HEK293 (cell line): Measurements from ENCODE around the gene PHC1.

Experiments
- BCL11A ChIP-seq: fragments of 450-650 bp; formaldehyde crosslinking; IDR thresholded peaks from 2 replicates; pipeline ENCODE4 v1.5.1; 2016; ENCODE audit warnings: low read depth, missing biosample characterization, missing genetic modification characterization
- GLIS2 ChIP-seq: fragments of 450-650 bp; formaldehyde crosslinking; IDR thresholded peaks from 2 replicates; pipeline ENCODE4 v1.5.1; 2016; ENCODE audit warnings: missing biosample characterization, missing genetic modification characterization
- ZBTB7A ChIP-seq: fragments of 450-650 bp; formaldehyde crosslinking; IDR thresholded peaks from 2 replicates; pipeline ENCODE4 v1.5.1; 2016; ENCODE audit warnings: low read depth, missing biosample characterization, missing genetic modification characterization
- ZBTB8A ChIP-seq: fragments of 450-650 bp; formaldehyde crosslinking; IDR thresholded peaks from 2 replicates; pipeline ENCODE4 v1.5.1; 2016; ENCODE audit warnings: missing biosample characterization, missing genetic modification characterization
- ZNF121 ChIP-seq: fragments of 450-650 bp; formaldehyde crosslinking; IDR thresholded peaks from 2 replicates; pipeline ENCODE4 v1.5.1; 2016; ENCODE audit warnings: missing biosample characterization, missing genetic modification characterization
- ZNF324 ChIP-seq: fragments of 450-650 bp; formaldehyde crosslinking; IDR thresholded peaks from 2 replicates; pipeline ENCODE4 v1.5.1; 2016; ENCODE audit warnings: missing biosample characterization, missing genetic modification characterization
- ZNF416 ChIP-seq: fragments of 450-650 bp; formaldehyde crosslinking; IDR thresholded peaks from 2 replicates; pipeline ENCODE4 v1.5.1; 2016; ENCODE audit warnings: missing biosample characterization, missing genetic modification characterization
- ZNF426 ChIP-seq: fragments of 450-650 bp; formaldehyde crosslinking; IDR thresholded peaks from 2 replicates; pipeline ENCODE4 v1.5.1; 2017; ENCODE audit warnings: missing biosample characterization, missing genetic modification characterization, mild to moderate bottlenecking, inconsistent platforms, moderate library complexity
- TF ChIP-seq, protein P1 (sequence below): fragments of 450-650 bp; formaldehyde crosslinking; IDR thresholded peaks from 2 replicates; pipeline ENCODE4 v1.5.1; 2016; ENCODE audit warnings: missing biosample characterization, missing genetic modification characterization
- TF ChIP-seq, protein P2 (sequence below): fragments of 450-650 bp; formaldehyde crosslinking; IDR thresholded peaks from 2 replicates; pipeline ENCODE4 v1.5.1; 2016; ENCODE audit warnings: missing biosample characterization, missing genetic modification characterization
- TF ChIP-seq, protein P3 (sequence below): sonication (generic); formaldehyde crosslinking; IDR thresholded peaks from 2 replicates; pipeline ENCODE4 v1.8.1; 2022; ENCODE audit warnings: mild to moderate bottlenecking, moderate library complexity, missing genetic modification reagents
- TF ChIP-seq, protein P4 (sequence below): fragments of 450-650 bp; formaldehyde crosslinking; optimal IDR thresholded peaks from 2 replicates; pipeline ENCODE3; 2016; ENCODE audit warnings: missing biosample characterization, mild to moderate bottlenecking, missing genetic modification characterization

DNA sequence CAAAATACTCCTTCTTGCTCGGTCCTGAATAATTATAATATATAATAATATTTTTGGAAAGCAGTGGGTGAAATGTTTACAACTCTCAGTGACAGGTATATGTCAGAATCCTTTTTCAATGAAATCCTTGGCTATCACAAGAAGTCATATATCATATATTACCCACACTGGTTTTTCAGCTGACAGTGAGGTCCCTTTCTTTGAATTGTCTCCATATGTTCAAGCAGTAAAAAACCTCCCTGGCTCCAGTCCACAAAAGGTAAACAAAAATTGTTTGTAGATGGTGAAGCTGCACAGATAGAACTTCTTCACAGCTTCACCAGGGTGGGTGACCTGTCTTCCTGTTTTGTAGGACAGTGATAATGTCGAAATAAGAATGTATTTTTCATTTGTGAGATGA, 47.9 kb upstream of the PHC1 start:
- TF ChIP-seq, protein P1, sequence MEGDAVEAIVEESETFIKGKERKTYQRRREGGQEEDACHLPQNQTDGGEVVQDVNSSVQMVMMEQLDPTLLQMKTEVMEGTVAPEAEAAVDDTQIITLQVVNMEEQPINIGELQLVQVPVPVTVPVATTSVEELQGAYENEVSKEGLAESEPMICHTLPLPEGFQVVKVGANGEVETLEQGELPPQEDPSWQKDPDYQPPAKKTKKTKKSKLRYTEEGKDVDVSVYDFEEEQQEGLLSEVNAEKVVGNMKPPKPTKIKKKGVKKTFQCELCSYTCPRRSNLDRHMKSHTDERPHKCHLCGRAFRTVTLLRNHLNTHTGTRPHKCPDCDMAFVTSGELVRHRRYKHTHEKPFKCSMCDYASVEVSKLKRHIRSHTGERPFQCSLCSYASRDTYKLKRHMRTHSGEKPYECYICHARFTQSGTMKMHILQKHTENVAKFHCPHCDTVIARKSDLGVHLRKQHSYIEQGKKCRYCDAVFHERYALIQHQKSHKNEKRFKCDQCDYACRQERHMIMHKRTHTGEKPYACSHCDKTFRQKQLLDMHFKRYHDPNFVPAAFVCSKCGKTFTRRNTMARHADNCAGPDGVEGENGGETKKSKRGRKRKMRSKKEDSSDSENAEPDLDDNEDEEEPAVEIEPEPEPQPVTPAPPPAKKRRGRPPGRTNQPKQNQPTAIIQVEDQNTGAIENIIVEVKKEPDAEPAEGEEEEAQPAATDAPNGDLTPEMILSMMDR (tag by site-specific recombination), result no peak
- TF ChIP-seq, protein P2, sequence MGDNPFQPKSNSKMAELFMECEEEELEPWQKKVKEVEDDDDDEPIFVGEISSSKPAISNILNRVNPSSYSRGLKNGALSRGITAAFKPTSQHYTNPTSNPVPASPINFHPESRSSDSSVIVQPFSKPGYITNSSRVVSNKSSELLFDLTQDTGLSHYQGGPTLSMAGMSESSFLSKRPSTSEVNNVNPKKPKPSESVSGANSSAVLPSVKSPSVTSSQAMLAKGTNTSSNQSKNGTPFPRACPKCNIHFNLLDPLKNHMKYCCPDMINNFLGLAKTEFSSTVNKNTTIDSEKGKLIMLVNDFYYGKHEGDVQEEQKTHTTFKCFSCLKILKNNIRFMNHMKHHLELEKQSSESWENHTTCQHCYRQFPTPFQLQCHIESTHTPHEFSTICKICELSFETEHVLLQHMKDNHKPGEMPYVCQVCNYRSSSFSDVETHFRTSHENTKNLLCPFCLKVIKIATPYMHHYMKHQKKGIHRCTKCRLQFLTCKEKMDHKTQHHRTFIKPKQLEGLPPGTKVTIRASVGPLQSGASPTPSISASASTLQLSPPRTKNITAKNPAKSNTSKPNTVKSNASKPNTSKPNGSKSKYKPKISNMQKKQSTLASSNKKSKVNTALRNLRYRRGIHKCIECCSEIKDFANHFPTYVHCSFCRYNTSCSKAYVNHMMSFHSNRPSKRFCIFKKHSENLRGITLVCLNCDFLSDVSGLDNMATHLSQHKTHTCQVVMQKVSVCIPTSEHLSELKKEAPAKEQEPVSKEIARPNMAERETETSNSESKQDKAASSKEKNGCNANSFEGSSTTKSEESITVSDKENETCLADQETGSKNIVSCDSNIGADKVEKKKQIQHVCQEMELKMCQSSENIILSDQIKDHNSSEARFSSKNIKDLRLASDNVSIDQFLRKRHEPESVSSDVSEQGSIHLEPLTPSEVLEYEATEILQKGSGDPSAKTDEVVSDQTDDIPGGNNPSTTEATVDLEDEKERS (tag by site-specific recombination), result no peak
- TF ChIP-seq ZNF324, result no peak
- TF ChIP-seq, protein P3, sequence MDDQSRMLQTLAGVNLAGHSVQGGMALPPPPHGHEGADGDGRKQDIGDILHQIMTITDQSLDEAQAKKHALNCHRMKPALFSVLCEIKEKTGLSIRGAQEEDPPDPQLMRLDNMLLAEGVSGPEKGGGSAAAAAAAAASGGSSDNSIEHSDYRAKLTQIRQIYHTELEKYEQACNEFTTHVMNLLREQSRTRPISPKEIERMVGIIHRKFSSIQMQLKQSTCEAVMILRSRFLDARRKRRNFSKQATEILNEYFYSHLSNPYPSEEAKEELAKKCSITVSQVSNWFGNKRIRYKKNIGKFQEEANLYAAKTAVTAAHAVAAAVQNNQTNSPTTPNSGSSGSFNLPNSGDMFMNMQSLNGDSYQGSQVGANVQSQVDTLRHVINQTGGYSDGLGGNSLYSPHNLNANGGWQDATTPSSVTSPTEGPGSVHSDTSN, result no peak
- TF ChIP-seq BCL11A (tag by site-specific recombination), result no peak
- TF ChIP-seq ZNF121 (tag by site-specific recombination), result no peak
- TF ChIP-seq, protein P4, sequence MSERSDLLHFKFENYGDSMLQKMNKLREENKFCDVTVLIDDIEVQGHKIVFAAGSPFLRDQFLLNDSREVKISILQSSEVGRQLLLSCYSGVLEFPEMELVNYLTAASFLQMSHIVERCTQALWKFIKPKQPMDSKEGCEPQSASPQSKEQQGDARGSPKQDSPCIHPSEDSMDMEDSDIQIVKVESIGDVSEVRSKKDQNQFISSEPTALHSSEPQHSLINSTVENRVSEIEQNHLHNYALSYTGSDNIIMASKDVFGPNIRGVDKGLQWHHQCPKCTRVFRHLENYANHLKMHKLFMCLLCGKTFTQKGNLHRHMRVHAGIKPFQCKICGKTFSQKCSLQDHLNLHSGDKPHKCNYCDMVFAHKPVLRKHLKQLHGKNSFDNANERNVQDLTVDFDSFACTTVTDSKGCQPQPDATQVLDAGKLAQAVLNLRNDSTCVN (tag by site-specific recombination), result no peak
- no peak for TF ChIP-seq ZBTB8A (tag by site-specific recombination)
- TF ChIP-seq ZBTB7A, result no peak
- TF ChIP-seq ZNF416 (tag by site-specific recombination), result no peak
- no peak for TF ChIP-seq ZNF426 (tag by site-specific recombination)
- no peak for TF ChIP-seq GLIS2 (tag by site-specific recombination)
